Spinal cord (tissue), 10 donors: ENCODE data around the gene CACNA1H. TPM values are rescaled to one million over a fixed set of nuclear protein-coding genes. Genes with fewer than 3 reads are reported as not detected.

Experiments
- DNase-seq, 6 donors: peaks; one replicate each; pipeline versions ENCODE4 v3.0.0 to v3.0.0-alpha.2; 2013 to 2015; ENCODE audit warnings: low spot score in 6 of 6, low read depth in 4 of 6
- H3K27ac ChIP-seq: one replicate; pipeline ENCODE4 v1.5.1; 2013; ENCODE audit warnings: low read depth, low read length, control low read depth
- H3K27me3 ChIP-seq: one replicate; pipeline ENCODE4 v1.6.1; 2013; ENCODE audit warnings: low read length; ENCODE audit not compliant: control insufficient read depth, insufficient read depth
- H3K36me3 ChIP-seq: one replicate; pipeline ENCODE4 v1.6.1; 2013; ENCODE audit warnings: low read length; ENCODE audit not compliant: control insufficient read depth, insufficient read depth
- H3K4me1 ChIP-seq: one replicate; pipeline ENCODE4 v1.6.1; 2013; ENCODE audit warnings: low read length; ENCODE audit not compliant: control insufficient read depth, insufficient read depth
- H3K4me3 ChIP-seq: one replicate; pipeline ENCODE4 v1.5.1; 2013; ENCODE audit warnings: low read depth, low read length, control low read depth
- H3K9me3 ChIP-seq: one replicate; pipeline ENCODE4 v1.6.1; 2013; ENCODE audit warnings: low read length; ENCODE audit not compliant: control insufficient read depth, insufficient read depth
- WGBS: methylation state at CpG from one replicate; pipeline ENCODE4 v1.1.5; 2013; ENCODE audit warnings: missing lambda C conversion rate; ENCODE audit not compliant: insufficient coverage; 5-methylcytosine and 5-hydroxymethylcytosine counted together
- polyA plus RNA-seq, 2 donors: library from polyadenylated mRNA; unstranded; fragments of 120-200 nt; gene quantifications; one replicate each; pipeline ENCODE4 v1.2.1, GENCODE V29; 2013; ENCODE audit not compliant: insufficient read length in 2 of 2
- total RNA-seq, 2 donors: library from RNA; depleted of rRNA in 1 of 2; stranded (reverse); fragments of 120-200 nt in 1 of 2; fragments of >200 nt in 1 of 2; gene quantifications; one replicate each; pipeline versions ENCODE4 v1.2.3 to v1.2.4, GENCODE V29; 2013 to 2014
- donor health status: healthy.

CACNA1H gene
- total and polyA plus RNA-seq, 4 donors, result 7.8 to 20.1 (median 13.1) TPM

GRCh38 chr16:1206786-1207185 lies 53.9 kb downstream of the CACNA1H start:
- Histone ChIP-seq H3K27me3 (no peaks in the 10 kb centered on the region), H3K36me3 (peaks cover 94% of the 10 kb centered on the region), H3K27ac (no peak overlapping the region), H3K9me3 (no peaks in the 10 kb centered on the region), H3K4me1 (no peaks in the 10 kb centered on the region), H3K4me3 (no peak overlapping the region)
- 90% methylated on average over 11 of the region's 16 CpGs for WGBS
- DNase-seq, result no peak

DNA sequence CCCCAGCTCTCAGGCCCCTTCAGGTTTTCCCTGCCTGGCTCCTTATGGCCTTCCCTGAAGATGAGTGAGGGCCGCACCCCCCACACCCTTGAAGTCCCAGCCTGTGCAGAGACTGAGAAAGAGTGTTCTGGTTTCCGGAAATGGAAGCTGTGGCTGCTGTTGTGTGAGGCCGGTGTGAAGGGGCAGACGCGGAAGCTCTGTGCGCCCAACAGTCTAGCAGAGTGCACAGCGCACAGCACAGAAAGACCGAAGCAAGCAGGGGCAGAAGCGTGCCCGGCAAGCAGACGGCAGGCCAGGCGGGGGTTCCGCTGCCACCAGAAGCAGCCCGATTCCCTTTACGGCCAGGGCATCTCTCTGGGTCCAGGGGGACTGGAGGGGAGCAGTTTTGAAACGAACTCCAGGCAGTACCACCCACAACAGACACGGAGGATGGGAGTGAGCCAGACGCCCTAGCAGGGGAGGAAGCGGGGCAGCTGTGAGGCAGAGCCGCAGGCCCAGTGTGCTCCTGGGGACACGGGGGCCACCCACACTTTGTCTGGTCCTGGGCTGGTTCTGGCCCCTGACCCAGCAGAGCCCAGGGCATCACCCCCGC lies 55.4 kb downstream of the CACNA1H start:
- DNase-seq, result no peak
- 92% methylated on average over 21 of the region's 22 CpGs for whole genome bisulfite sequencing
- Histone ChIP-seq H3K27ac (no peak overlapping the region), H3K27me3 (no peaks in the 10 kb centered on the region), H3K36me3 (peaks cover 94% of the 10 kb centered on the region), H3K4me3 (no peak overlapping the region), H3K4me1 (no peaks in the 10 kb centered on the region), H3K9me3 (no peaks in the 10 kb centered on the region)

GRCh38 chr16:1209081-1209480 lies 56.2 kb downstream of the CACNA1H start:
- peaks cover 94% of the 10 kb centered on the region for H3K36me3 ChIP-seq
- no peaks in the 10 kb centered on the region for H3K27me3 ChIP-seq
- H3K27ac ChIP-seq, result no peak overlapping the region
- WGBS, result 95% methylated on average over 43 of the region's 43 CpGs
- DNase-seq, result no peak
- H3K9me3 ChIP-seq, result no peaks in the 10 kb centered on the region
- no peaks in the 10 kb centered on the region for H3K4me1 ChIP-seq
- no peak overlapping the region for H3K4me3 ChIP-seq

GRCh38 chr16:1210461-1210860 lies 57.6 kb downstream of the CACNA1H start:
- Histone ChIP-seq H3K4me3 (no peak overlapping the region), H3K27ac (no peak overlapping the region), H3K27me3 (no peaks in the 10 kb centered on the region), H3K36me3 (peaks cover 99% of the 10 kb centered on the region), H3K4me1 (no peaks in the 10 kb centered on the region), H3K9me3 (no peaks in the 10 kb centered on the region)
- no peak for DNase-seq
- WGBS, result 94% methylated on average over 15 of the region's 23 CpGs

DNA sequence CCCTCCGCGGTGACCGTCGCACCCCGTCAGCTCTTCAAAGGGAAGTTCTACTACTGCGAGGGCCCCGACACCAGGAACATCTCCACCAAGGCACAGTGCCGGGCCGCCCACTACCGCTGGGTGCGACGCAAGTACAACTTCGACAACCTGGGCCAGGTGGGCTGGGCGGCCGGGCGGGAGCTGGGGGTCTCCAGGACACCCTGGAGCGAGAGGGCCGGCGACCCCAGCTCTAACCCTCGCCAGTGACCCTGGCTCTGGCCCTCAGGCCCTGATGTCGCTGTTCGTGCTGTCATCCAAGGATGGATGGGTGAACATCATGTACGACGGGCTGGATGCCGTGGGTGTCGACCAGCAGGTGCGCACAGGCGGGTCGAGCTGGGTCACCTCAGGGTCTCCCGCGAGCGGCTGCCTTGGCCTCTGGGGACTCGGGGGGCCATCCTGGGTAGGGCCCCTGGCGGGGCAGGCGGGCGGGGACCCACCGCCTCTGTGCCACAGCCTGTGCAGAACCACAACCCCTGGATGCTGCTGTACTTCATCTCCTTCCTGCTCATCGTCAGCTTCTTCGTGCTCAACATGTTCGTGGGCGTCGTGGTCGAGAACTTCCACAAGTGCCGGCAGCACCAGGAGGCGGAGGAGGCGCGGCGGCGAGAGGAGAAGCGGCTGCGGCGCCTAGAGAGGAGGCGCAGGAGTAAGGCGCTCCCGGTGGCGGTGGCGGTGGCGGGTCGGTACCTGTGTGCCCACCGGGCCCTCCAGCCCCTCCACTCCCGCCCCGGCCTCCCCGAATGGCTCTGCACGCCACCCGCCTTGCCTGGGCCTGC lies 58.8 kb downstream of the CACNA1H start:
- no peak for DNase-seq

GRCh38 chr16:1212616-1213194 lies 59.8 kb downstream of the CACNA1H start:
- peaks cover 100% of the 10 kb centered on the region for H3K36me3 ChIP-seq
- H3K9me3 ChIP-seq, result no peaks in the 10 kb centered on the region
- H3K4me3 ChIP-seq, result no peak overlapping the region
- WGBS, result 94% methylated on average over 40 of the region's 40 CpGs
- no peak for DNase-seq
- no peak overlapping the region for H3K27ac ChIP-seq
- H3K27me3 ChIP-seq, result no peaks in the 10 kb centered on the region
- H3K4me1 ChIP-seq, result no peaks in the 10 kb centered on the region

More for the DNA sequence above, 58.8 kb downstream of the CACNA1H start:
- Histone ChIP-seq H3K9me3 (no peaks in the 10 kb centered on the region), H3K27me3 (no peaks in the 10 kb centered on the region), H3K36me3 (peaks cover 99% of the 10 kb centered on the region), H3K27ac (no peak overlapping the region), H3K4me1 (no peaks in the 10 kb centered on the region), H3K4me3 (no peak overlapping the region)
- WGBS, result 96% methylated on average over 58 of the region's 65 CpGs

GRCh38 chr16:1213231-1213630 lies 60.3 kb downstream of the CACNA1H start:
- WGBS, result 79% methylated on average over 6 of the region's 8 CpGs
- H3K27me3 ChIP-seq, result no peaks in the 10 kb centered on the region
- H3K9me3 ChIP-seq, result no peaks in the 10 kb centered on the region
- no peak overlapping the region for H3K27ac ChIP-seq
- H3K36me3 ChIP-seq, result peaks cover 100% of the 10 kb centered on the region
- no peak for DNase-seq
- no peaks in the 10 kb centered on the region for H3K4me1 ChIP-seq
- H3K4me3 ChIP-seq, result no peak overlapping the region

DNA sequence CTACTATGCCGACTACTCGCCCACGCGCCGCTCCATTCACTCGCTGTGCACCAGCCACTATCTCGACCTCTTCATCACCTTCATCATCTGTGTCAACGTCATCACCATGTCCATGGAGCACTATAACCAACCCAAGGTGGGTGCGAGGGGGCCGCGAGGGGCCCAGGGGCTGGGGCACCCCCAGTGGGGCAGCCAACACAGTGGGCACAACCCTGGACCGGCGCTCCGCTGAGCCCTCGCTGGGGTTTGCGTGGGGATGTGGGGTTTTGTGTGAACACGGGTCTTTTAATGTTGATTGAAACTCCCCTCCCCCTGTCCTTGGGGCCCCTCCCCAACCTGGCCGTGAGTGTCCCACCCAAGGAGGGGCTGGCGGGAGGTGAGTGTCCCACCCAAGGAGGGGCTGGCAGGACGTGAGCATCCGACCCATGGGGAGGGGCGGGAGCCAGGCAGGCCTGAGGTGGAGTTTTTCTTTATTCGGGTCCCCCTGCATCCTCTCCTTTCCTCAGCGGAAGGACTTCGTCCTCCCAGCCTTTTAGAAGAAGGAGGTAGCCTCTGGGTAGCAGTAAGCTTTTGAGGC lies 61.0 kb downstream of the CACNA1H start:
- H3K27me3 ChIP-seq, result no peaks in the 10 kb centered on the region
- H3K9me3 ChIP-seq, result no peaks in the 10 kb centered on the region
- no peak overlapping the region for H3K4me3 ChIP-seq
- no peak for DNase-seq
- 94% methylated on average over 13 of the region's 25 CpGs for WGBS
- no peaks in the 10 kb centered on the region for H3K4me1 ChIP-seq
- no peak overlapping the region for H3K27ac ChIP-seq
- peaks cover 100% of the 10 kb centered on the region for H3K36me3 ChIP-seq

- no peak for DNase-seq
- Histone ChIP-seq H3K9me3 (no peaks in the 10 kb centered on the region), H3K36me3 (peaks cover 100% of the 10 kb centered on the region), H3K27ac (no peak overlapping the region), H3K4me1 (no peaks in the 10 kb centered on the region), H3K27me3 (no peaks in the 10 kb centered on the region), H3K4me3 (no peak overlapping the region)
- 89% methylated on average over 15 of the region's 16 CpGs for WGBS
These were observed 61.8 kb downstream of the CACNA1H start for GRCh38 chr16:1214719-1215118.
